HG02981 (cell line): ENCODE data around the gene EEF1E1.

ENCODE experiments used
- ATAC-seq: cut with Tn5 transposase; IDR thresholded peaks from one replicate; pipeline ENCODE4 v1.9.1; 2021; ENCODE audit warnings: mild to moderate bottlenecking, moderate library complexity; ENCODE audit not compliant: unreplicated experiment

The EEF1E1 gene

DNA sequence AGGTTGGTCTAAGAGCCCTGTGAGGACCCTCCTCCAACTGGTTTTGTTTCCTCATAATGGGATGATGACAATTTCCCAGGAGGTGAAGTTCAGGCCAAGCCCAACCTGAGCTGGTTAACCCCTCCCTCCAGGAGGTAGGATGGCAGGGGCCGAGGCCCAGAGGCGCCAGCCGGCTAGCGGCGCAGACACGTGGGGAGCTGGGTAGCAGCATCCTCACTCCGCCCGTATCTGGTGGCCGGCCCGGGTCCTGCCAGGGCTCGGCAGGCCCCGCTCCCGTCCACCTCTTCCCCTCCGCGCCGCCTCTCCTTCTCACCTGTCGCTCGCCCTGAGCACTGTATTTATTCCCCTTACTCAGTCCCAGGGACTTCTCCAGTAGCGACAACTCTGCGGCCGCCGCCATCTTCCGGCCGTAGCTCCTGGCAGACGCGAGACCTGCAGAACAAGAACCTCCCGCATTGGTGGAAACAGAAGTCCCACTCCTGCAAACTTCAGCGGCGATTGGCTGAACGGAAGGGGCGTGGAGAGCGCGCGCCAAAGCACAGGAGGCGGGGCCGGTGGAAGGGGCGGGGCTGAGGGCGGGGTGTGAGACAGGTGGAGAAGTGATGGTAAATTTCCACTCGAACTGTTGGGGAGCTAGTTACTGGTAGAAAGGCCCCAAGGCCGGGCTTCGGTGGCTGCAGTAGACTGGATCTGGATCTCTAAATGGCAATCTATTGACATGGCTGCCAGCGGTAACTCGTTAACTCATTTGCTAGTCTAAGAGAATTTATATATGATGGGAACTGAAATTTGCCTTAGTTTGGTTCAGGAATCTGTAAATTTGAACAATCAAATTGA, at the start of gene EEF1E1:
Gene EEF1E1 (minus strand): TSS at position 427 of the 837 bp plus-strand sequence. CDS start 27 bp downstream, at position 400.
- ATAC-seq, result peak; percentile 99

DNA sequence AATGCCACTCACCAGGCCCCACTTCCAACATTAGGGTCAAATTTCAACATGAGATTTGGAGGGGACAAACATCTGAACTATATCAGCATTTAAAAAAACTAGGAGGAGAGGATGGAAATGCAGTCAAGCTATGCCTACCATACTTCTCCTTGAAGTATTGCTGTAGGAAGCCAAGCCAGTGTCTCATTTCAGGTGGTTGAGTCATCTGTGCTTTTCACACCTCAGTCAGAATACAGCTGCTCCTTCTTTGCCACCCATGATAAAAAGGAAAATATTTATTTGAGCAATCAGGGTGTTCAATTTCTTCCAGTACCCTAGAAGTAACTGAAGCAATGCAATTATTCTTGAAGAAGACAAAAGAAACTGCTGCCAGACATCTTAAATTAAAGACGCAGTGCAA, 47.0 kb upstream of the EEF1E1 start:
- ATAC-seq, result no peak

DNA sequence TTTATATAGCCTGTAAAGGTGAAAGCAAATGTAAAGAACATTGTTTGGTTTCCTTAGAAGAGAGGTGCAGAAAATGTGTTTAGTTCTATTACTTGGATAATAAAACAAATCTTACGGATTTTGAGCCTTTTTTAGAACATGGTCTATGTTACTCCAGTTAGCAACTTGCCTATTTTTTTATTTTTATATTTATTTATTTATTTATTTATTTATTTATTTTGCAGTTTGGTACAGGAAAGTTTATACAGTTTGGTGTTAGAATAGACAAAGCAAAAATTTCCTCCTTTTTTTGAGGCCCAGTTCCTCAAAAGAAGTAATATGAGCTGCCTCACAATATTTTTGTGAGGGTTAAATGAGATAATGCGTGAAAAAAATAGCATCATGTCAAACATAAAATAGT, 41.6 kb upstream of the EEF1E1 start:
- no peak for ATAC-seq

DNA sequence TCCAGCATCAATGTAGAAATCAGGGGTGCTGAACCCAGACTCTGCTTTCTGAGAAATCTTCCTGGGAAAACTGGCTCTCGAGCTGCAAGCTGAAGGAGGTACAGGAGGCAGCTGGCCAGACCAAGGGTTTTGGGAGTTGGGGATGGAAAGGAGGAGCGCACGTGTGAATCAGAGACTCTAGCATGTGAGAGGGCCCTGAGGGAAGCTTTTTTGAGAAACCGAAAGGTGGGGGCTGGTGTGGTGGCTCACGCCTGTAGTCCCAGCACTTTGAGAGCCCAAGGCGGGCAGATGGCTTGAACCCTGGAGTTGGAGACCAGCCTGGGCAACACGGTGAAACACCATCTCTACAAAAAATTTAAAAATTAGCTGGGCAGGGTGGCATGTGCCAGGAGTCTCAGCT, 37.1 kb upstream of the EEF1E1 start:
- no peak for ATAC-seq

DNA sequence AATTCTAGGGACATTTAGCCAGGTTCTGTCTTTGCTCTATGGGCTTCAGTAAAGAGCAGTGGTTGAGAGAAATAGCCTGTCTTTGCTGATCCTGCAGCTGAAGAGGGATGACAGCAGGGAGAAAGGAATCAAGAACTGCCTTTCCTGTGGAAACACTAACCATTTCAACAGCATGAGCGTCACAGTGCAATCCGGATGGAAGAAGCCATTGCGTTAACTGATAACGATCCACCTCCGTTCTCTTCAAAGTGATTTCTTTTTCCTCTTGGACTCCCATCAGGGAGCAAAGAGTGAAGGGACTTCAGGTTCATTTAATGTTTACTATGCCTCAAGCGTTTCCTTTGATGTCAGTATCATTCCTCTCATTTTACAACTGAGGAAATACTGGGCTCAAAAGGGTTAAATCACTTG, 35.2 kb upstream of the EEF1E1 start:
- no peak for ATAC-seq

DNA sequence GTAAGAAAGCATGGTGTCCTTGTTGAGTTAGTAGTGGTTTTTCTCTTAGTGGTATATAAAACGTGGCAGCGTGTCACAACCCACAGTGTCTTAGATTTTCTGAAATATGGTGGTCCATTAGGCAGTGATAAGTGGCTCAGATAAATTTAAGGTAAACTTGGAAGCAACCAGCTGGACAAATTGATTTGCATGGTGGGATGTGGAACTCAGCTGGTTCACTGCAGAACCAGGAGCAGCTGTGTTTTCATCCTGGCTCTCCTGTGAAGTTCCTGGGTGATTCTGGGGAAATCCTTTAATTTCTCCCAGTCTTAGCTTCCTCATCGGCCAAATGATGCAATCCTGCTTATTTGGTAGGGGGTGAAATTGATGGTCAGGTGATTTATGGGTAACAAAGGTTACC, 32.9 kb upstream of the EEF1E1 start:
- no peak for ATAC-seq

DNA sequence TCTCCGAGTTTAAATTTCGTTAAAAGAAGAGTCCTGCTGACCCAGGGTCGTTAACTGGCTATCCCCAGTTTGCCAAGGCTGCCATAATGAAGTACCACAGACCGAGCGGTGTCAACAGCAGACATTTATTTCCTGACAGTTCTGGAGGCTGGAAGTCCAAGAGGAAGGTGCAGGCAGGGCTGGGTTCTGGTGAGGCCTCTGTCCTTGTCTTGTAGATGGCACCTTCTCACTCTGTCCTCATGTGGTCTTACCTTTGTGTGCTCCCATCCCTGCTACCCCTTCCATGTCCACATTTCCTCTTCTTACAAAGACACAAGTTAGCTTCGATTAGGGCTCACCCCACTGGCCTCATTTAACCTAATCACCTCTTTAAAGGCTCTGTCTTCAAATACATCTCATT, 29.8 kb upstream of the EEF1E1 start:
- ATAC-seq, result no peak

DNA sequence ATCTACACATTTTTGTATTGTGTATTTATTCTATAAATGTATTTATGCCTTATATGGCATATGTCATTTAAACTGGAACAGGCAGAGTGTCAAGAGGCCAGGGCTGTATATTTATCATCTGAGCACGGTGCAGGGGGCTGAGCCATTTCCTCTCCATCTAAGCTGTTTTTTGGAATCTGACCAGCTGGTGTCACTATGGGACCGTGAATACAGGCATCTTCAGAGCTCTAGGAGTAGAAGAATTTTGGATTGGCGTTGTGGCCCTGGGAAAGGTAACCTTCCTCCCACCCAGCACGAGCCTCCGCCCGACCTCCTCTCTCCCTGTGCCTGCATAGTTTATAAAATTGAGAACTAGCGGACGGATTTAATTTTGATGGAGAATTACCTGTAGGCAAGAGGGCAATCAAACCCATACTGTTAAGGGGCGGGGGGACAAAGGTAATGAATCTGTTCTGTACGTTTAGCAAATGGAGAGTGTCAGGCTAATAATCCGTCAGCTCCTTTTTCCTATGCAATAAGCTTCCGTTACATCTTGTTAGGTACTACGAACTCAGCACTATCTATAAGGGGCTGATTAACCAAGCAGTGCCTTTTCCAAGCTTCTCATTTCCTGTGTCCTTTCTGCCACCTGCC, 29.0 kb upstream of the EEF1E1 start:
- peak; percentile 76 for ATAC-seq

DNA sequence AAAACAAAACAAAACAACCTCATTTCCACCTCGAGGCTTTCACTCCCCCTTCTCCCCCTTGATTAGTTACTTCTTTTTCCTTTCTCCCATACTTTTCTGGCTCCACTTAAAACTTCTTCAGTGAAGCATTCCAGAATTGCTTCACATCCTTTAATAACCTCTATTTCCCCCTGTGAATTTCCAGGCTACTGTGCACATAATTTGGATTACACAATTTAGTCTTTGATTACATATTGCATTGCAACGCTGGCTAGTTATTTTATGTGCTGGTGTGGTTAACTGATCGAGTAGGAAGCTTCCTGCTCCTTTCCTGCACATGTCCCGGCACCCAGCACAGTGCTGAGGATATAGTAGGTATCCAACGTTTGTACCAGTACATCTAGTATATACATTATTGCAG, 28.1 kb upstream of the EEF1E1 start:
- ATAC-seq, result no peak

DNA sequence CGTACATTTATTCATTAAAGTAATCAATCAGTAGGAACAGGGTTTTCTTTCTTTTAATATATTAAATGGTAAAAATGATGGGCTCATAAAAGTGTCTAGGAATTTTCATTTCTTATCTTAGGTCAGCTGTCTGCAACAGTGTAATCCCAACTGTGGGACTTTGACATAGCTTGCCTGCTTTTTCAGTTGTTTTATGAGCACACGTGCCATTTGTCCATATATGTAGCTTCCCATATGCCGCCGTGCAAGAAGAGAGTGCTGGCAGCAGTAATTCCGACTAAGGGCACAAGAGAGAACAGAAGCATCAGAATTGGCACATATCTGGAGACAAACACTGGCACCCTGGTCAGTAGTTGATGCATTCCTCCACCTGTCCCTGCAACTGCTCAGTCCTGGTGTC, 20.9 kb upstream of the EEF1E1 start:
- no peak for ATAC-seq

DNA sequence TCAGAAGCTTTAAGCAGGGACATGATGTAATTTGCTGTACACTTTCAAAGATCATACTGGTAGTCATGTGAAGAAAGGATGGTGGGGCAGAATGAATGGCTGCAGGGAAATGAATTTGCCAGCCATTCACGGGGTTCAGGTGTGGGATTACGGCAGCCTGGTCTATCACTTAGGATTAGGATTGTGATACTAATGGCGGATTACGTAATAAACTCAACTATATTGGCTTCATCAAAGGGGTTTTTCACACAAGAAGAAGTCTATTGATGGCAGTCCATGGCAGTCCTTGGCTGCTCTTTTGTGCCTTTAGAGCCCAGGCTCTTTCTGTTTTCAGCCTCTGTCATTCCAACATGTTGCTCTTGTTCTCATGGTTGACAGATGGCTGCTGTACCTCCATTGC, 12.6 kb upstream of the EEF1E1 start:
- ATAC-seq, result no peak

DNA sequence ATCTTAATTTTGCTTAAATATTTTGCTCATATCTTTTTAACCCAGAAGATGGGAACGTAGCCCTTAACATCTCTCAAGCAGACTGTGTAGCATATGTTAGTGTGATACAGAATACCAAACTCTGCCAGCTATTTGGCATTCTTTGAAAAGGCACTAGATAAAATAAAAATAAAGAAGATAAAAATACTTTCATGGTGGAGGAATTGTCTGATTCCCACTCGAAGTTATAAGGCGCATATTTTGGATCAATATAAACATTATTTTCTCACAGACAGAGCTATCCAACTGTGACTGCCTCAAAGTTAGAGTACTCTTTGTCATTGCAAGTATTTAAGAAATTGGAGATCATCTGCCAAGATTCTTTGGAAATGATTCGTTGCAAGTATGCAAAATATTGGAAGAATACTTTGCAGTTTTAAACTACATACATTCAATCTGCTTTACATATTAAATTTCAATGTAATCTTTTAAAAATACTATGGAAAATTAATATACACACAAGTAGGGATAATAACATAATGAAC, 10.8 kb upstream of the EEF1E1 start:
- no peak for ATAC-seq

DNA sequence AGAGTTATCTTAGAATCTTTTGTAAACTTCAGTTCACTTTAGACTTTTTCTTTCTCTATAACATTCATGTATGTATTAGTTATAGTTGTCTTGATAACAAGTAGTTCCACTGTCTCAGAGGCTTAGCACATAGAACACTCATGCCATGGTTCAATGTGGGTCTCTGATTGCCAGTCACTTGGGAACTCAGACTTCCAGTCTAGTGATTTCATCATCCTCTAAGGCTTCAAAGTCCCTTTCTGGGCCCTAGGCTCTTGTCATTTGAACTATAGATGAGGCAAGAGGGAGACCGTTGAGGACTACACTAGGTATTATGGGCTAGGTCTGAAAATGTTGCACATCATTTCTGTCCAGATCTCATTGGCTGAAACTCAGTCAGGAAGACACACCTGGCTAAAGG, 8.4 kb upstream of the EEF1E1 start:
- ATAC-seq, result no peak

DNA sequence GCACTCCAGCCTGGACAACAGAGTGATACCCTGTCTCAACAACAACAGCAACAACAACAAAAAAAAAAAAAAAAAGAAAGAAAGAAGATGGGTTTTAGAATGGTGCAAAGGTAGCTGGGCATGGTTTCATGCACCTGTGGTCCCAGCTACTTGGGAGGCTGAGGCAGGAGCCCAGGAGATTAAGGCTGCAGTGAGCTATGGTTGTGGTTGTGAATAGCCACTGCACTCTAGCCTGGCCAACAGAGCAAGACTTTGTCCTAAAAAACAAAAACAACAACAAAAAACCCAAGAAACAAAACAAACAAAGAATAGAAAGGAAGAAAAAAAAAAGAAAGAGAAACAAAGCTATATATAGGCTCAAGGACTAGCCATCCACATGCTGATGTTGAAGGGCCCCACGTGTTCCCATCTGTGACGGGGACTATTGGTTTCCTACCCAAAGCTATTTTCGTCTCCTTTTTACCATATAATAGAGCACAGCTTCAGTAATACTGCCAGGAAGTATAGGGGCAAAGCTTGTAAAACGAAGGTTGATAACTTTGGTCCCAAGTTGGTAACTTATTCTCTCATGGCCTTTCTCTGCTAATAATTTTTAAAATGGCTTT, 7.9 kb upstream of the EEF1E1 start:
- peak; percentile 72 for ATAC-seq

DNA sequence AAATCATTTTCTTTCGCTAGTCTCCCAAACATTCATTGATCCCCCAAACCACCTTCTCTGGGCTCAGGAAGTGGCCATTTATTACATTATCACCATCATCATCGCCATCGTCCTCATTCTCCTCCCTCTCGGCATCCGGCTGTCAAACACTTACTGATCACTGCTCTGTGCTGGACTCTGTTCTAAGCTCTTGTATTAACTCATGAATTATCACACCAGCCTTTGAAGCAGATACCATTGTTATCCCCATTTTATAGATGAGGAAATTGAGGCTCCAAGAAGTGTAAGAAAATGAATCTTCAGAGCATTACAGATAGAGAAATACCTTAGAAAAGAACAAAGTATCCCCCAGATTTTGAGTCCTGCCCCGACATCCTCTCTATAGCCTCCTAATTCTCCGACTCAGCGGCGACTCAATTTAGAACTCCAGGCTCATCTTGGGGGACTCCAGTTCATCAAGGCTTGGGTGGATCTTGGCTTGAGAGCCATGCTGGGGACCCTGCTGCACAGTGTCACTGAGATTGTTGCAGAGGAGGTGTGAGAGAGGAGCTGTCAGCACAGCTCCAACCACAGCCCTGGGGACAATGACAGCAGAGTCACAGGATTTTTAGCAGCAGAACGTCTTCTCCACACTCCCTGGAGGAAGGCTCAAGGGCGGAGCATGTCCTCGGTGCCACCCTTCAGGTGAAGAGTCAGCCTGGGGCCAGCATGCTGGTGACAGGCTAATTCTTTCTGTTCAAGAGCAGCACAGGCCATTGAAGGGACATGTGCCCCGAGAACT, 6.6 kb upstream of the EEF1E1 start:
- no peak for ATAC-seq

DNA sequence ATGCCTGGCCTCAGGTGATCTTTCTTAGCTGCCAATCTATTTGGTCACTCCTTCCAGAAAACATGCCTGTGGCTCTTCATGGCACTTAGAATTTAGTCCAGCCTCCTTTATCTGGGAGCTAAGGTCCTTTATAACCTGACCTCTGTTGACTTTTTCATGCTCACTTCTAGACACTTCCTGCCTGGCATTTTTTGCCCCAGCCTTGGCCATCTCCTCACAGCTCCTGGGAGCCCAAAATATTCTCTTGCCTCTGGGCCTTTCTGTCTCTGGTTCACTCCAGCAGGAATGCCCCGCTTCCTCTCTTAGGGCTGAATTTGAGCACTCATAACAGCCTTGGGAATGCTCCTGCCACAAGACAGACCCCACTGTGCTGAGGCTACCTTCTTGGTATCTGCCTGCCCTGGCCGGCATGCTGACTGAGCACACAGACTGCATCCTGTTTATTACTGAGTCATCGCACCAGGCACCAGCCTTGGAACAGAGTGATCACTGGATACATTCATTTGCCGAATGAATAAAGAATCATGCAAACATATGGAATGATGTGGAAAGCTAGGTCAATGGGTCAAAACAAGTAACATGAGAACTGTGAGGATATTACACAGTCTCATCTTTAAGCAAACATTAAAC, 5.8 kb upstream of the EEF1E1 start:
- ATAC-seq, result no peak

DNA sequence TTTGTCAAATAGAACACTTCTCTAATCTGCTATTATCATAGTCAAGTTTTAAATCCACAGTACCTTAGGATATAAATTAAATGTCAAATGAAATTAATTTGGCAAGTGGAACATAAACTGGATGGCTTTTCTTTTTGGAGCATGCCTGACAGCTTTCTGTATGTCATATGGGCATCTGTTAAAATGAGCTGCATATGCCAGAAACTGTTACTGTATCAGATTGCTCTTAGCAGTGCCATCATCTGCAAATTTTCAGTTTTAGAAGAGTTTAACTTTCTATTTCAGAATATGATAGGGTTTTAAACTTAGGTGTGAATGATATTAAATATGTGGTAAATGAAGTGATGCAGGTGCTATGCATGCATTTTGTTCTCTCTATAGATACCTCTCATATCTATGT, 3.4 kb upstream of the EEF1E1 start:
- no peak for ATAC-seq

DNA sequence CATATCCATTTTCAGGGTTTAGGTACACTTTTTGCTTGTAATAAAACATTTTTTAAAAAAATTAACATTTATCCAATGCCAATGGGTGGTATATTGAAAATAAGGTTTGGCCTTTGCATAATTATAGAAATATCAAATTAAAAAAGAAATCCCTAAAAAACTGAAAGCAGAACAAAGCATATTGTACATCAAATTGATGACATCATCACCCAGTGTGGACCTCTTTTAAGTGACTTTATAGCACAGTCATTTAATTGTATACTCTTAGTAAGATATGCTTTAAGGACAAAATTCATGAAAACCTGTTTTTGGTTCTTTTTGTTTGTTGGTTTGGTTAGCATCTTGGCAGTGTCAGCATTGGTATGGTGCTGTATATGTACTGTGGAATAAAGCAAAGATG, 1.4 kb upstream of the EEF1E1 start:
- no peak for ATAC-seq

DNA sequence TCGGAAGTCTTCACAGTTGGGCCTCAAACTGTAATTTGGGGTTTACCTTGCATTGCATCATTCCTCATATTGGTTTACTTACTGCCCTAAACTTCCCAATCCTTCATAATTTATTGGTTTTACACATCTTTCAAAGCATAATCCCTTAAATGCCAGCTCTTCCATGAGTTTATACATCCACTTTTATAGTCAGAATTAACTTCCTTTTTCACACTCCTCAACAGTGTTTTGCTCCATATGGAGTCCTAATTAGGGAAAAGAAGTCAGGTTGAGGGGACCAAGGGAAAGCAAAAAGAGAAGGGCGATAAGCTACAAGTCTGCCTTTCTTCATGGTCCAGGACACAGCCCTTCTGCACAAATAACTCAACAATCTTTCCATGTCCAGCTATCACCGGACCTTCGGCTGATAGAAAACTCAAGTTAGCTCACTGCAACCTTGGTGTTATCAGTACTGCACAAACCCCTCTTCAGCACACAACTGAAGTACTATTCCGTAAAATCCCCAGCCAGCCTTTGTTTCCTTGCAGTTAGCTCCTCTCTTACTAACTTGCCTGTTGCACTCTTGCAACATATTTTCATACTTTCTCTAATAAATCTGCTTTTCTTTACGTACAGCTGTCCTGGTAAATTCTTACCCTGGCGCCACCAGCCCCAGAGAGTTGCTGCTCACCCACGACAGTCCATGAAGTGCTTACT, 2.0 kb downstream of the EEF1E1 start:
- ATAC-seq, result no peak

DNA sequence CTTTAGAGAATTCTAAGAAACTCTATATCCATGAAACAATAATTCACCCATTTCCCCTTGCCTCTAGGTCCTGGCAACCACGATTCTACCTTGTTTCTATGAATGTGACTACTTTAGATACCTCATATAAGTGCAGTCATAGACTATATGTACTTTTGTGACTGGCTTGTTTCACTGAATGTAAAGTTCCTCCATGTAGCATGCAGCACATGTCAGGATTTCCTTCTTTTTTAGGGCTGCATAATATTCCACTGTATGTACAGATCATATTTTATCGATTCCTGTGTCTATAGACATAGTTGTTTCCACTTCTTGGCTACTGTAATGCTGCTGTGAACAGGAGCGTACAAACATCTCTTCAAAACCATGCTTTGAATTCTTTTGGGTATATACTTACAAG, 11.7 kb downstream of the EEF1E1 start:
- no peak for ATAC-seq
